Dendritic cell treated with granulocyte-macrophage colony-stimulating factor and Interleukin-4, amounts not matched to agents 40 ng/mL and 50 ng/mL, for 4 days (primary cell): ENCODE data around the gene HMGCS2.

Source experiments
- H3K27ac Mint-ChIP-seq: one replicate; pipeline ENCODE4 v1.8.0; 2022; ENCODE audit warnings: mild to moderate bottlenecking, mixed read lengths
- H3K27me3 Mint-ChIP-seq: one replicate; pipeline ENCODE4 v1.8.0; 2022; ENCODE audit warnings: mild to moderate bottlenecking, mixed read lengths
- H3K36me3 Mint-ChIP-seq: one replicate; pipeline ENCODE4 v1.8.0; 2022; ENCODE audit warnings: low read depth, mixed read lengths
- H3K4me1 Mint-ChIP-seq: one replicate; pipeline ENCODE4 v1.8.0; 2022; ENCODE audit warnings: low read depth, mixed read lengths
- H3K4me3 Mint-ChIP-seq: one replicate; pipeline ENCODE4 v1.8.0; 2022; ENCODE audit warnings: mild to moderate bottlenecking, moderate library complexity, mixed read lengths
- H3K9me3 Mint-ChIP-seq: one replicate; pipeline ENCODE4 v1.8.0; 2022; ENCODE audit warnings: mixed read lengths
- intact Hi-C: fragments of 100-400 bp; cut with micrococcal nuclease; formaldehyde crosslinking; loops from one replicate; pipeline ENCODE4 v1.15.0; 2022

Gene HMGCS2

DNA sequence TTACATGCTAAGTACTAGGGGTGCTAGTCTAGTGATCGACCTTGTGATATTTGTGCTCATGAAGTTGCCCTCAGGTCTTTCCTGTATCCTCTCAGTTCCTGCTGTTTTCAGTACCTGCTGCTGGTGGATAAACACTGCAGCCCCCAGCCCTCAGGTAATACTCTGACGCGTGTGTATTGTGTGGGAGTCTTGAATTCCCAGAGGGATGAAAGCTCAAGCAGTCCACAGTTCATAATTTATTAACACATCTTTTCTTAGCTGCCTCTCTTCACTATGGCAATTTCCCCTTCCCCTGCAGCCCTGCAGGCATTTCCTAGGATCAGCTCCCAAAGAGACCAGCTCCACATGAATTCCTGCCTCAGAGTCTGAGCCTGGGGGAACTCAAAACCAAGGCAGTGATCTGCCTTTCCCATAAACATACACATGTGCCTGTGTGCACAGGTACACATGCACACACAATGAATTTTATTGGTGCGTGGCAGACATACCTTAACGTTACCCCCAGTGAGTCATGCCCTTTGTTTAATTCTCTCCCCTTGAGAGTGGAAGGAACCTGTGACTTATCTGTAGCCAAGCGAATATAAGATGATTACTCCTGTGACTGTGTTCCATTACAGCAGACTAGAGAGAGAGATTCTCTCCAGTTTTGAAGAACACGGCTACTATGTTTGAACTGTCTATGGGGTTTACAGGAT is 14.1 kb upstream of the HMGCS2 start:
- no peak overlapping the region for H3K4me3 Mint-ChIP-seq
- H3K27me3 Mint-ChIP-seq, result no peaks in the 10 kb centered on the region
- H3K36me3 Mint-ChIP-seq, result no peaks in the 10 kb centered on the region
- peaks cover 52% of the 10 kb centered on the region for H3K4me1 Mint-ChIP-seq
- no peaks in the 10 kb centered on the region for H3K9me3 Mint-ChIP-seq
- H3K27ac Mint-ChIP-seq, result no peak overlapping the region
- intact Hi-C loops, result no loop called here

DNA sequence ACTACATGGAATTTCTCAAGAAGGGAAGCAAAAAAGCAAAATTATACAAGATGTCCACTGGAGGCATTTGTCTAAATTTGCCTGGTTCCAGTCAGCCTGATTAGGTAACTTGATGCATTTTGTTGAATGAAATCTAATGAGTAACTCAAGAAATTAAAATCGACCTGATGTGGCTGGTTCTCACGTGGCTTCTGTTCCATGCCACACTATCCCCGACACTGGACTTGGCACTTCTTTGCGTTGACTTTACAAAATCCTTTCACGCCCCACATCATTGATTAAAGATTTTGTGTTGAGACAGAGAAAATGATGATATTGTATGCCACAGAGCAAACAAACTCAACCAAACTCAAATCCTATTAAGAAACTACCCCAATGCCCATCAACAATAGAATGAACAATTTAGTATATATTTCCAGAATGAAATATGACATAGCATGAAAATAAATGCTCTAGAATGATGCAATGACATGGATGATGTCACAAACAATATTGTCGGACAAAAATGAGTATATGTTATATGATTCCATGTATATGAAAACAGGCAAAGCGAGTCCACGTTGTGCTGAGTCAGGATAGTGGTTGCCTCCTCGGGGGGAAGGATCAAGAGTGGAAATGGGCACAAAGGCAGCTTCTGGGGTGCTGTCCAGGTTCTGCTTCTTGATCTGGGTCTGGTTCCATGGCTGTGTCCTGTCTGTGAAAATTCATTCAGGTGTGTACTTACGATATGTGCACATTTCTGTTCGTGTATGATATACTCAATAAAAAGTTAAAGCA is 12.9 kb upstream of the HMGCS2 start:
- Mint-ChIP-seq H3K27me3 (no peaks in the 10 kb centered on the region), H3K9me3 (no peaks in the 10 kb centered on the region), H3K27ac (no peak overlapping the region), H3K4me1 (peaks cover 44% of the 10 kb centered on the region), H3K36me3 (no peaks in the 10 kb centered on the region), H3K4me3 (no peak overlapping the region)
- intact Hi-C loops, result no loop called here

DNA sequence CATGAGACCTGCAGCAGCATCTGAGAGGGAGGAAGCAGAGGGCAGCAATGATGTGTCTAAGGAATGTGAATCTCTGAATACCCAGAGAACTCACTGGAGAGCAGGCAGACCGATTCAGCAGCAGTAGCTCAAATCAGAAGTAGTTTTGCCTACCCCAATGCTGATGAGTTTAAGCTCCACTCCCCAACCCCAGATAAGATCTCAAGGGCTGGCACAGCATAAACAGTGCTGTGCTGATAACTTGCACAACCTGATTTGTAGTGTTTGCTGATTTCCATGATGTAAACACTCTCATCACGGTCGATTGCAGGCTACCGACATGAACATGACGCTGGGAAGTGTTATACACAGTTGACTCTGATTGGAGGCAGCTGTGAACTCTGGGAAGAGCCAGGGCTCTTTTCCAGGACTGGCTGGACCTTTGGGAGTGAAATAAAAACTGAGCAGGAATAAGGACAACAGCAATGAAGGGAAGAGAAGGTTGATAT is 11.2 kb upstream of the HMGCS2 start:
- Mint-ChIP-seq H3K36me3 (no peaks in the 10 kb centered on the region), H3K27me3 (no peaks in the 10 kb centered on the region), H3K4me1 (peaks cover 27% of the 10 kb centered on the region), H3K4me3 (no peak overlapping the region), H3K9me3 (no peaks in the 10 kb centered on the region), H3K27ac (no peak overlapping the region)
- intact Hi-C loops, result loop anchor here (10.0 kb wide), 1 partner anchor 65 kb away; the partner anchor contains the start of gene PHGDH

DNA sequence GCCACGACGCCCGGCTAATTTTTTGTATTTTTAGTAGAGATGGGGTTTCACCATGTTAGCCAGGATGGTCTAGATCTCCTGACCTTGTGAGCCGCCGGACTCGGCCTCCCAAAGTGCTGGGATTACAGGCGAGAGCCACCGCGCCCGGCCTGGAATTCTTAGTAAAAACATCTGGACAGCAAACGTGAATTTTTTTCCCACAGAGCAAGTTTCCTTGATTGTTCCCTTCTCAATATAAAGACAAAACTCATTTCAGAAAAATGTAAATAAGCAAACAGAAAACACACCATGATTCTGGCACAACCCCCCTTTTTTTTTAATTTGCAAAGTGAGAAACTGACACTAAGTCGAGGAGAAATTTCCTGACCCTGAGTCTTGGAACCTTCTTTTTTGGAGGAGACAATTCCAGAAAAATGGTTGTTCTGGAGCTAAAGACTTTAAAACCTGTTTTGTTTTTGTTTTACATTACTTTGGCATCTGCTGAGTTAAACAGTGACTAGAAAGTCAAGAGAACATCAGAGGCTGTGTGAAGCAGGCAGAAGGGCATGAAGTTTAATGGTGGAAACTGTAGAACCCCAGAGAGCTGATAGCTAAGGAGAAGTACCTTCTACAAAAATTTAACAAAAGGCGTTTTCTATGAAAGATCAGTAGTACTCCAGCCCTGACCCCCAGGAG is 10.3 kb upstream of the HMGCS2 start:
- intact Hi-C loops, result loop anchor here (10.0 kb wide), 1 partner anchor 64 kb away; the partner anchor contains the start of gene PHGDH
- Mint-ChIP-seq H3K4me1 (peaks cover 20% of the 10 kb centered on the region), H3K27me3 (no peaks in the 10 kb centered on the region), H3K27ac (no peak overlapping the region), H3K36me3 (no peaks in the 10 kb centered on the region), H3K9me3 (no peaks in the 10 kb centered on the region), H3K4me3 (no peak overlapping the region)

DNA sequence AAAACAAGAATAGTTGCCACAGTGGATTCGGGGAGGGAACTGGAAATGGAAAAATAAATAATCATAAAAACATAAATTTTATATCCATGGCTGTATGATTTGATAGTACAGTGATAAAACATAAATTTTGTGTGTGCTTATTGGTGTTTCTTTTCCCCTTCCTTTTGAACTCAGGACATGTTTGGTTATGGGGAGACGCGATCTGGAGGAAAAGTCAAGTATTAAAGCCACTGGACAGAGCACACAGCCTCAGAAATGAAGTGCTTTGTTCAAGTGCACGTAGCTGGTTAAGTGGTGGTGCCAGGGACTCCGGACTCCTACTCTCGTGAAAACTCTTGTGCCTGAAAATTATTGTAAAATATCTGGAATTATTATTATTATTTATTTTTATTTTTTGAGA is 9.7 kb upstream of the HMGCS2 start:
- no peaks in the 10 kb centered on the region for H3K9me3 Mint-ChIP-seq
- H3K27ac Mint-ChIP-seq, result no peak overlapping the region
- H3K4me1 Mint-ChIP-seq, result peaks cover 13% of the 10 kb centered on the region
- no peaks in the 10 kb centered on the region for H3K36me3 Mint-ChIP-seq
- intact Hi-C loops, result loop anchor here (10.0 kb wide), 1 partner anchor 64 kb away; the partner anchor contains the start of gene PHGDH
- no peaks in the 10 kb centered on the region for H3K27me3 Mint-ChIP-seq
- no peak overlapping the region for H3K4me3 Mint-ChIP-seq

DNA sequence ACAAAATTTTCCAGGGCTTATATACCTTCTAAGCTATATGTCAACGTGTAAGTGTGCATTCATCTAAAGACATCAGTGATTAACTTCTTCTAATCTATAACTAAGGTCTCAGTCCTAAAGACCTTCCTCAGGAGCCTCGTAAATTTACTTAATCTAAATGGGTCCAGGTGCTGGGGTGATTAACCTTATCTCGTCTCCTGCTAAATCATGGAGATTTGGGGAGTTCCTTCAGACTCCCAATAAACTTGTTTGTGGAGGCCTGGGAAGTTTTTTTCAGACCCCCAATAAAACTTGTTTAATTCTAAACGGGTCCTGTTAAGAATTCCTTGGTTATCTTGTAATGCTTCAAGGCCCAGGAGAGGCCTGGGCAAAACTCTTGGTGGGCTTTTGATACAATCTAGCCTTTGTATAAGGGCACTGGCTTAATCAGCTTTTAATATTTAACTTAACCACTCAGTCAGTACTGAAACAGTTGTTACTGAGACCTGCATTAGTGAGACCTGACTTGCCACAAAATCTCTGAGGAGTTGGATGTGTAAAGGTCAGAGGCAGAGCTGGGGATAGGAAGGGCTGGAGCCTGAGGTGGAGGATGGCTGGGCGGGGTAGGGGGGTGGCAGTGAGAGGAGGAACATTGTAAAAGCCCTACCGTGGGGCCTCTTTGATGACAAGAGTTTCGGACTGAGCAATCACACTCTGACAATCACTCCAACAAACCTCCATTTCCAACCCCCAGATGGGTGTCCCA is 6.2 kb upstream of the HMGCS2 start:
- no peaks in the 10 kb centered on the region for H3K9me3 Mint-ChIP-seq
- no peak overlapping the region for H3K27ac Mint-ChIP-seq
- no peaks in the 10 kb centered on the region for H3K27me3 Mint-ChIP-seq
- intact Hi-C loops, result loop anchor here (10.0 kb wide), 1 partner anchor 60 kb away; the partner anchor contains the start of gene PHGDH
- H3K4me1 Mint-ChIP-seq, result no peaks in the 10 kb centered on the region
- H3K4me3 Mint-ChIP-seq, result no peak overlapping the region
- no peaks in the 10 kb centered on the region for H3K36me3 Mint-ChIP-seq

DNA sequence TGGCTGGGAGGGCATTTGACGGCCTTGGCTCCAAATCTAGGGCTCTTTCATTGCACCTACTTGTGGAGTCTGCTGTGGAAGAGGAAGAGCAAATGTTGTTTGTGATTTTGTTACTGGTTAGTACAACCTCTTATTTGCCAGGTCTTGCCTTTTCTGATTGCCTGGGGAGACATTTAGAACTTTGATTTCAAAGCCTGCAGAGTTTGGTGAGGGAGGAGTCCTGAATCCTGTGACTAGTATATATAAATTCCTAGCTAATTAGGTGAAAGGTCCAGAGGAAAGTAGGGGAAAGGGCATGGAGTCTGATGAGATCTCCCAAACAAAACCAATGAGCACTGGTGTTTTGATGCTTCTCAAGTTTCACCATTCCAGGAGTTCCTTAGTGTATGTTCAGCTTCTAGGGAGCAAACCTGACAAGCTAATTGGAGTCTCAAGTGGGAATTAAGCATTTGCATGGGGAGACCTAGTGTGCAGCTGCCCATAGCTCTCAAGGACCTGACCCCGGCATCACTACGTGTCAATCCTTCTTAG is 5.1 kb upstream of the HMGCS2 start:
- Mint-ChIP-seq H3K4me1 (no peaks in the 10 kb centered on the region), H3K36me3 (no peaks in the 10 kb centered on the region), H3K27me3 (no peaks in the 10 kb centered on the region), H3K9me3 (no peaks in the 10 kb centered on the region), H3K4me3 (no peak overlapping the region), H3K27ac (no peak overlapping the region)
- intact Hi-C loops, result loop anchor here (10.0 kb wide), 1 partner anchor 59 kb away; the partner anchor contains the start of gene PHGDH

DNA sequence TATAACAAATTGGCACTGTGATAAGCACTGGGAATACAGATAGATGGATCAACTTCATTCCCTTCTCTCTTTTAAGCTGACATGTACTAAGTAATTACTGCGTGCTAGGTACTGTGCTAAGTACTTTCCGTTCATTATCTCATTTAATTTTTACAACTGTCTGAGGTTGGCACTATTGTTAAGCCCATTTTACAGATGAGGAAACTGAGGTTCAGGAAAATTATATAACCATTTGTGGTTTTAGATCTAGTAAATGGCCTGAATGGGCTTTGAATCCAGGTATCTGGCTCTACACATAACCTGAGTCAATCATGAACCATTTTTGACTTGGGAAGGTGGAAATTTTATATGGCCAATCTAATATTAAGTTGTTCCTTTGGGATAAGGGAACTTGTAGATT is 3.6 kb upstream of the HMGCS2 start:
- intact Hi-C loops, result loop anchor here (10.0 kb wide), 1 partner anchor 57 kb away; the partner anchor contains the start of gene PHGDH

DNA sequence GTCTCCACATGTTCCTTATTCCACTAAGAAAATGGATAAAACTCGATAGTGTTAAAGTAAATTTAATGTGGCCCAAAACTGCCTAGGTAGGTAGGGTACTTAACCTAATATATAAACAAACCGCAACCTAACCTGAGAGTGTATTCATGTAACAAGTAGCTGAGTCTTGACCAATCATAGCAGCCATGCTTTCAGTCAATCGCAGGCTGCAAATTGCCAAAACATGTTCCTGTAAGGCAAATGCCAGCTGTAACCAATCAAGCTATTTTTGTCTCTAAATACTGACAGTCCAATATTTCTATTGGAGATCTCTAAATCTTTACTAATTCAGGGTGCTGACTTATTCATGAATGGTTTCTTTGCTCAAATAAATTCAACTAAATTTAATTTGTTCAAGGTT is 3.1 kb upstream of the HMGCS2 start:
- Mint-ChIP-seq H3K36me3 (no peaks in the 10 kb centered on the region), H3K4me3 (no peak overlapping the region), H3K4me1 (no peaks in the 10 kb centered on the region), H3K27ac (no peak overlapping the region), H3K9me3 (no peaks in the 10 kb centered on the region), H3K27me3 (peaks cover 2% of the 10 kb centered on the region)
- intact Hi-C loops, result loop anchor here (10.0 kb wide), 1 partner anchor 57 kb away; the partner anchor contains the start of gene PHGDH

More for the DNA sequence above, 3.6 kb upstream of the HMGCS2 start:
- no peaks in the 10 kb centered on the region for H3K27me3 Mint-ChIP-seq
- no peaks in the 10 kb centered on the region for H3K9me3 Mint-ChIP-seq
- H3K27ac Mint-ChIP-seq, result no peak overlapping the region
- H3K4me1 Mint-ChIP-seq, result no peaks in the 10 kb centered on the region
- H3K36me3 Mint-ChIP-seq, result no peaks in the 10 kb centered on the region
- no peak overlapping the region for H3K4me3 Mint-ChIP-seq

DNA sequence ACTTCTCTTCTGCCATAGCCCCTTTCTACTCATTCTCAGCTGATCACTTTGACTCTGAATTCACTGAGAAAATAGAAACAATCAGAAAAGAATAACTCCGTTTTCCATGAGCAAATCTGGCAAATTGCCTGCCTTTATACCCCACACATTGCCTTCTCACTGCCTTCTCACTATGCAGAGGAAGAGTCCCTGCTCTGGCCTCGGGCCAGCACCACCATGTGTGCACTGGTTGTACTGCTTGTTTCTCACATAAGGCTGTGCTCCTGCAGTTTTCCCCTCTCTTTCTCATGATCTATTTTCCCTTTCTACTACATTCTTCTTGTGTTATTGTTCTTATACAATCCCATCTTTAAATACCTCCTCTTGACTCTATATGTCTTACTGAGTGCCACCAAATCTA is 2.3 kb upstream of the HMGCS2 start:
- Mint-ChIP-seq H3K27me3 (peaks cover 2% of the 10 kb centered on the region), H3K36me3 (no peaks in the 10 kb centered on the region), H3K9me3 (no peaks in the 10 kb centered on the region), H3K4me1 (no peaks in the 10 kb centered on the region), H3K27ac (no peak overlapping the region), H3K4me3 (no peak overlapping the region)
- intact Hi-C loops, result loop anchor here (10.0 kb wide), 1 partner anchor 56 kb away; the partner anchor contains the start of gene PHGDH

DNA sequence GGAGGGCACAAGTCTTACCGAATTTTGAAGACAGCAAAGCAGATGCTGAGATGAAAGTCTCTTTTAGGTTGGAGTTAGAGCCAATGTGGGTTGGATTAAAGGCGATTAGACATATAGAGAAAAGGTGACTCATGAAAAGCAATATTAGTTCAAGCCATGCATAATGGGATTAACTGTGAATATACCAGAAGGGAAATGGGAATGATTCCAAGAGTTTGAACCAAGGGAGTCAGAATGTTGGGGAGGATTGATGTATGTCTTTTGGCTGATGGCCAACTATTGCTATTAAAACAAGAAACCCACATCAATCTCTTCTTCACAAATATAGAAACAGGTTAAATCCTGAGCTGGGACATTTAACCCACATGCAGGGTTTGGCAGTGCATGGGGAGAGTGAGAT is 1.2 kb downstream of the HMGCS2 start:
- intact Hi-C loops, result no loop called here
- H3K27me3 Mint-ChIP-seq, result peaks cover 2% of the 10 kb centered on the region

DNA sequence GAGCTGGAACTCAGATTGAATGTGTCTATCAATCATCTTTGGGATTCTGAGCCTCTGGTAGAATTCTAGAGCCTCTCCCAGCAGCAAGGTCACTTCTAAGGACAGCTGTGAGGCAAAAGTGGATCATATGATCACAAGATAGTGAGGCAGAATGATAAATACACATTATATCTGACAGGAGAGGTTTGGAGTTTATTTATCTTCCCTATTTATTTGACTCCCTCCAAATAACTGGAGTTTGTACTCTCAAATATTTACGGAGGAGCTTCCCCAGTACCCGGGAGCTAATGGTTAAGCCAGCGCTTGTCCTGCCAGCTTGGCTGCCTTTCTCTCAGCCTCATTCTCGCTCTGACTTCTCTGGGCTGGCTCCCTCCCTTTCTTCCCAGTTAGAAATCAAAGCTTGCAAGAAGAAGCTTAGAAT is 2.3 kb downstream of the HMGCS2 start:
- H3K27me3 Mint-ChIP-seq, result peaks cover 2% of the 10 kb centered on the region

More for the DNA sequence above, 1.2 kb downstream of the HMGCS2 start:
- H3K9me3 Mint-ChIP-seq, result no peaks in the 10 kb centered on the region
- H3K4me1 Mint-ChIP-seq, result no peaks in the 10 kb centered on the region
- no peak overlapping the region for H3K4me3 Mint-ChIP-seq
- no peak overlapping the region for H3K27ac Mint-ChIP-seq
- no peaks in the 10 kb centered on the region for H3K36me3 Mint-ChIP-seq

DNA sequence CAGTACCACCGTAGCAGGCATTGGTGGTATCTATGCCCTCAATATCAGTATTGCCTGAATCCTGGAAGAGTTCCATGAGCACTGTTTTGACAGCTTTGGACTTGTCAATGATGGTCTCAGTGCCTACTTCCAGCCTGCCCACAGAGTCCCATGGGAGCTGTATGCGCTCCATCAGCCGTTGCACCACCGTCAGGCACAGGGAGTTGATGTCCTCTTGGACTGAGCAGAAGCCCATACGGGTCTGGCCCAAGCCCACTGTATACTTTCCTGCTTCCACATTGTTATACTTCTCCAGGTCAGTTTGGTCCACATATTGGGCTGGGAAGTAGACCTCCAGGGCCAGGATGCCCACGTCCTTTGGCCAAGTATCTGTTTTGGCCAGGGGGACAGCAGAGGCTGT is 4.5 kb downstream of the HMGCS2 start:
- peaks cover 2% of the 10 kb centered on the region for H3K27me3 Mint-ChIP-seq
- no peaks in the 10 kb centered on the region for H3K9me3 Mint-ChIP-seq
- intact Hi-C loops, result no loop called here
- H3K36me3 Mint-ChIP-seq, result no peaks in the 10 kb centered on the region
- H3K4me1 Mint-ChIP-seq, result no peaks in the 10 kb centered on the region
- no peak overlapping the region for H3K4me3 Mint-ChIP-seq
- no peak overlapping the region for H3K27ac Mint-ChIP-seq

More for the DNA sequence above, 2.3 kb downstream of the HMGCS2 start:
- no peaks in the 10 kb centered on the region for H3K4me1 Mint-ChIP-seq
- no peak overlapping the region for H3K4me3 Mint-ChIP-seq
- no peaks in the 10 kb centered on the region for H3K9me3 Mint-ChIP-seq
- H3K36me3 Mint-ChIP-seq, result no peaks in the 10 kb centered on the region
- intact Hi-C loops, result no loop called here
- H3K27ac Mint-ChIP-seq, result no peak overlapping the region
